Stimulated activated CD8-positive, alpha-beta memory T cell treated with anti-CD3 and anti-CD28 coated beads, Interleukin-12 subunit alpha, Interleukin-12 subunit beta, amount 100 ng/mL, for 24 hours (primary cell): Measurements from ENCODE around the gene AGA.

ENCODE experiments used
- DNase-seq: peaks from one replicate; pipeline ENCODE4 v3.0.0-alpha.2; 2020; ENCODE audit errors: extremely low read depth

Gene AGA

DNA sequence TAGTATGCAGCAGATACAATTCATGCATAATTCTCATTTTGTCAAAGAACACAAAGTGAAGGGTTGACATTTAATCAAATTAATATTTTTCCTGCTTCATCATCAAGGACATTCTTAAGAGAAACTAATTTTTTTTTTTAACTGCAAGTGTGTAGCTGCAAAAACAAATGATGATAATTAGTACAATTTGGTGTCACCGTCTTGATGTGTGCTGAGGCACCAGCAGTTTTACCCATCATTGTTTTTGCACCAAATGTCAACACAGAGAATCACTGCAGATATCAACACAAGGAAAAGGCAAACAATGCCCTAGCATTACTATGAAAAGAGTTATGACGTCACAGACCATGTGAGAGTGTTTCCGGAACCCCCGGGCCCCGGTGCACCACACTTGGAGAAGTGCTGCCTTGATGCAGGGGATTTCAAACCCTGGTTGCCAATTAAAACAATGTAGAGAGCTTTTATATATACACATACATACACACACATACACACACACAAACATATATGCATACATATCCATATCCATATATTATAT is 55.9 kb downstream of the AGA start:
- DNase-seq = no peak

DNA sequence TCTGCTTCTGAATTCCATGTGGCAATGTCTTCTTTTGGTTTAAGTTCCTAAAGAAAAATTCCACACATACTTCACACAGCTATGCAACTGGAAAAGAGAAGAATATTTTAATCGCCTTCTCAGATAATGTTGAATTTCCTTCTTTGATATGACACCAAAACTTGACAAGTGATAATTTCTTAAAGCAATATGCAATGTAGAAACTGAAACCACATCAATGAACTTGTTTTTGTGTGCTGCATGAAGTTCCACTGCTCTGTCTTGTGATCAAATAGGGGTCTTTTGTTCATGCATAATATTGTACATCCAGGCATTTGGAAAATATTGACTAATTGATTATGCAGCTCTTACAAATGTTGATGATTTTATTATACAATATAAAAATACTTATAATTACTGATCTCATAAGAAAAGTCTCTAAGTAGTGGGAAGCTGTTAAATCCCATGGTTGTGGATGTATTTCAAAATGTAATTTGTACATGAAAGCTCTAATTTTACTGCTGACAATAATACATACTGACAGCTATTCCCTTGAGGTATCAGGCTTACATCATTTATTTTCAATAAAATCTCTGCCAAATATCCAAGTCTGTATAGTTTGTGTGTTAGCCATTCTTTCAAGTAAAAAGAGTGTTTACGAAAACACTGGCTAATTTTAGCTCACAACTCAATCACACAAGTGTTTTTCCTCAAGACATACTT is 56.5 kb downstream of the AGA start:
- DNase-seq = no peak

DNA sequence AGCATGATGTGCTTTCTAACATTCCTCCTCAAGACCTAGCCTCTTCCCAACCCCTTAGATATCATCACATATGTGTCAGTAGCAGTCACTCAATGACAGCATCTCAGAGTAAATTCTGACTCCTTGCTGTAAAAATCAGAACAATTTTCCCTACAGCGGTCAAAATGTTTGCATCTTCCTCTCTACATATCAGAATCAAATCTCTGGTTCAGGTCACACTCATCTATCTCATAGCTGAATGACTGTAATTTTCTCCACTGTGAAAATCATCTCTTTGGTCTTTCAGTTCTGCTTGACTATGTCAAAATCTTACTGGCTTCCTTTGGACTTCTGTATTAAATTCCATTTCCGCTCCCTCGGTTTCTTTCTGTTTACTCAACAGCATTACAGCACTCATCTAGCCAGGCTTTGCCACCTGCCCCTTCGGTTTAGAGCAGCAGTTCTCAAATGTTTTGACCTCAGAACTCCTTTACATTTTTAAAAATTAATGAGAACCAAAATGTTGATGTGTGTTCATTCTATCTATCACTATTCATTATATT is 57.3 kb downstream of the AGA start:
- DNase-seq = no peak

DNA sequence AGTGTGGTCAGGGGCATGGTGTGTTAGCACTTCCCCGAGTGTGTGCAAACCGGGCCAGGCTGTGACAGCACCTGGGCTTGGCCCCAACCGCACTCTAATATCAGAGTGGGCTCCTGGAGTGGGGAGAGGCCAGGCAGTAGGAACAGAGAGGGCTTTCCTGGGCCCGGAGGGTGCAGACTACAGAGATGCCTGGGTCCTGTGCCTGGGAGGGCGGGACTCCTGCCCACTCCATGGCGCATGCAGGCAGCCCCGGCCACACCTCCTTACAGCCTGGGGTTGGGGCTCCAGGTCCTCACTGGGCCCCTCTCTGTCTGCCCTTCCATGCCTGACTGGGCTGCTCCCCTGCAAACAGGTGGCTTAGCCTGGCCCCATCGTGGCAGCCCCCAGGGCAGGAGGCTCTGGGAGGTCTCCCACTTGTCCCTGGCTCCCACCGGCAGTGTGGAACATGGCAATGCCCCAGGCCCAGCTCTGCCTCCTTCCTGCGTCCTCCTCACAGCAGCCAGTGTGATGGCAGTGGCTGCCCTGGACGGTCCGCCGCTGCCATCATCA is 60.4 kb downstream of the AGA start:
- no peak for DNase-seq
